DND-41 (cell line): ENCODE data around the gene RAB3C.

Source experiments
- ATAC-seq: fragments of 200-7000 bp; cut with Tn5 transposase; 3 replicates; pipeline ENCODE4 v1.9.1; 2021; ENCODE audit warnings: low read depth; ENCODE audit not compliant: insufficient read depth
- DNase-seq: peaks from one replicate; pipeline ENCODE4 v3.0.0-alpha.2; 2020
- H2AFZ ChIP-seq: 2 replicates; pipeline ENCODE4 v1.6.0; 2012; ENCODE audit warnings: low read depth, low read length
- H3K27ac ChIP-seq: 2 replicates; pipeline ENCODE4 v1.5.1; 2012; ENCODE audit warnings: low read length, inconsistent platforms
- H3K27me3 ChIP-seq: fragments of 200-600 bp; sonication (generic); 2 replicates; pipeline ENCODE4 v1.6.0; 2012; ENCODE audit warnings: low read length, mild to moderate bottlenecking, inconsistent platforms; ENCODE audit not compliant: insufficient read depth, poor library complexity
- H3K36me3 ChIP-seq: 2 replicates; pipeline ENCODE4 v1.5.1; 2012; ENCODE audit warnings: low read length, inconsistent platforms; ENCODE audit not compliant: insufficient read depth
- H3K4me1 ChIP-seq: 2 replicates; pipeline ENCODE4 v1.5.1; 2012; ENCODE audit warnings: mild to moderate bottlenecking, low read length; ENCODE audit not compliant: insufficient read depth
- H3K4me2 ChIP-seq: 2 replicates; pipeline ENCODE4 v1.6.0; 2012; ENCODE audit warnings: mild to moderate bottlenecking, moderate library complexity, low read length, inconsistent platforms; ENCODE audit not compliant: insufficient read depth
- H3K4me3 ChIP-seq, 2 experiments: fragments of 200-600 bp in 1 of 2; shearing (Covaris generic) in 1 of 2; 2 replicates each; pipeline ENCODE4 v1.5.1; 2012 to 2016; ENCODE audit warnings: inconsistent platforms in 2 of 2, low read length in 2 of 2, mild to moderate bottlenecking in 2 of 2, low read depth in 1 of 2, moderate library complexity in 1 of 2
- H3K79me2 ChIP-seq: 2 replicates; pipeline ENCODE4 v1.6.0; 2012; ENCODE audit warnings: low read length, inconsistent platforms; ENCODE audit not compliant: insufficient read depth
- H3K9ac ChIP-seq: 2 replicates; pipeline ENCODE4 v1.6.0; 2012; ENCODE audit warnings: low read depth, mild to moderate bottlenecking, inconsistent platforms, low read length, moderate library complexity
- H3K9me3 ChIP-seq: 2 replicates; pipeline ENCODE4 v1.5.1; 2012; ENCODE audit warnings: low read length, moderate library complexity, mild to moderate bottlenecking, inconsistent platforms; ENCODE audit not compliant: insufficient read depth, severe bottlenecking
- H4K20me1 ChIP-seq: 2 replicates; pipeline ENCODE4 v1.6.0; 2012; ENCODE audit warnings: low read length; ENCODE audit not compliant: insufficient read depth
- CTCF ChIP-seq: IDR thresholded peaks from 2 replicates; pipeline ENCODE4 v1.5.1; 2012; ENCODE audit warnings: borderline replicate concordance, low read length, moderate library complexity, mild to moderate bottlenecking; ENCODE audit not compliant: poor library complexity, severe bottlenecking; ENCODE audit errors: extremely low read depth
- EZH2 ChIP-seq: IDR thresholded peaks from 3 replicates; pipeline ENCODE4 v1.6.1; 2012; ENCODE audit warnings: borderline replicate concordance, low read depth, mild to moderate bottlenecking, moderate library complexity, low read length, inconsistent platforms; ENCODE audit not compliant: severe bottlenecking

Gene RAB3C

GRCh38 chr5:58776559-58776958 lies 193.7 kb downstream of the RAB3C start:
- TF ChIP-seq CTCF, result no peak
- no peak for TF ChIP-seq EZH2
- DNase-seq, result no peak
- Histone ChIP-seq H3K79me2 (no peaks in the 10 kb centered on the region), H3K9ac (no peak overlapping the region), H4K20me1 (no peaks in the 10 kb centered on the region), H3K4me2 (no peak overlapping the region), H3K36me3 (no peaks in the 10 kb centered on the region), H3K4me1 (no peaks in the 10 kb centered on the region), H3K27me3 (peaks cover 3% of the 10 kb centered on the region), H3K27ac (no peak overlapping the region), H2AFZ (no peak overlapping the region), H3K9me3 (no peaks in the 10 kb centered on the region), H3K4me3 (no peak overlapping the region)
- ATAC-seq, result no peak

- peaks cover 2% of the 10 kb centered on the region for H3K27me3 ChIP-seq
- H3K4me3 ChIP-seq, result no peak overlapping the region
- DNase-seq (no peak), ATAC-seq (no peak)
- no peak overlapping the region for H2AFZ ChIP-seq
- H3K9me3 ChIP-seq, result no peaks in the 10 kb centered on the region
- TF ChIP-seq EZH2 (no peak), CTCF (no peak)
- no peaks in the 10 kb centered on the region for H3K4me1 ChIP-seq
- no peak overlapping the region for H3K9ac ChIP-seq
- H3K79me2 ChIP-seq, result no peaks in the 10 kb centered on the region
- H4K20me1 ChIP-seq, result no peaks in the 10 kb centered on the region
- no peaks in the 10 kb centered on the region for H3K36me3 ChIP-seq
- H3K27ac ChIP-seq, result no peak overlapping the region
- H3K4me2 ChIP-seq, result no peak overlapping the region
Observed at GRCh38 chr5:58778888-58779287, 196.0 kb downstream of the RAB3C start.

GRCh38 chr5:58786035-58786434 lies 203.2 kb downstream of the RAB3C start:
- no peak for TF ChIP-seq CTCF
- TF ChIP-seq EZH2, result no peak
- H3K27me3 ChIP-seq, result no peaks in the 10 kb centered on the region
- no peak for ATAC-seq

GRCh38 chr5:58786711-58787303 lies 203.9 kb downstream of the RAB3C start:
- TF ChIP-seq CTCF (no peak), EZH2 (no peak)
- no peak overlapping the region for H3K9ac ChIP-seq
- no peaks in the 10 kb centered on the region for H3K27me3 ChIP-seq
- no peaks in the 10 kb centered on the region for H4K20me1 ChIP-seq
- no peak overlapping the region for H2AFZ ChIP-seq
- no peaks in the 10 kb centered on the region for H3K36me3 ChIP-seq
- H3K27ac ChIP-seq, result no peak overlapping the region
- no peak for ATAC-seq
- H3K79me2 ChIP-seq, result no peaks in the 10 kb centered on the region
- no peak overlapping the region for H3K4me3 ChIP-seq
- no peaks in the 10 kb centered on the region for H3K9me3 ChIP-seq
- DNase-seq, result no peak
- H3K4me1 ChIP-seq, result no peaks in the 10 kb centered on the region
- no peak overlapping the region for H3K4me2 ChIP-seq

More at GRCh38 chr5:58786035-58786434, 203.2 kb downstream of the RAB3C start:
- H3K36me3 ChIP-seq, result no peaks in the 10 kb centered on the region
- H3K4me3 ChIP-seq, result no peak overlapping the region
- no peak overlapping the region for H2AFZ ChIP-seq
- no peak overlapping the region for H3K4me2 ChIP-seq
- no peaks in the 10 kb centered on the region for H3K79me2 ChIP-seq
- no peaks in the 10 kb centered on the region for H4K20me1 ChIP-seq
- DNase-seq, result no peak
- no peaks in the 10 kb centered on the region for H3K9me3 ChIP-seq
- H3K27ac ChIP-seq, result no peak overlapping the region
- no peak overlapping the region for H3K9ac ChIP-seq
- H3K4me1 ChIP-seq, result no peaks in the 10 kb centered on the region
